Osteoblast (primary cell): ENCODE results near the gene RBM48. TPM values are rescaled to one million over a fixed set of nuclear protein-coding genes. Genes with fewer than 3 reads are reported as not detected.

Experiments
- DNase-seq: peaks from one replicate; pipeline ENCODE4 v3.0.0; 2011; ENCODE audit warnings: low spot score, mixed read lengths; ENCODE audit not compliant: insufficient read length; ENCODE audit errors: missing footprints
- H2AFZ ChIP-seq: 2 replicates; pipeline ENCODE4 v1.6.0; 2011; ENCODE audit warnings: mild to moderate bottlenecking, low read length
- H3K27ac ChIP-seq: 2 replicates; pipeline ENCODE4 v1.5.1; 2011; ENCODE audit warnings: mild to moderate bottlenecking, low read depth, low read length, moderate library complexity
- H3K27me3 ChIP-seq: 2 replicates; pipeline ENCODE4 v1.6.0; 2012; ENCODE audit warnings: mild to moderate bottlenecking, control low read depth, inconsistent platforms, low read length, moderate library complexity; ENCODE audit not compliant: insufficient read depth
- H3K36me3 ChIP-seq: 2 replicates; pipeline ENCODE4 v1.5.1; 2011; ENCODE audit warnings: mild to moderate bottlenecking, low read length, control low read depth, moderate library complexity; ENCODE audit not compliant: insufficient read depth
- H3K4me1 ChIP-seq: 2 replicates; pipeline ENCODE4 v1.5.1; 2011; ENCODE audit warnings: mild to moderate bottlenecking, low read length, control low read depth, moderate library complexity; ENCODE audit not compliant: insufficient read depth
- H3K4me2 ChIP-seq: 2 replicates; pipeline ENCODE4 v1.6.0; 2011; ENCODE audit warnings: mild to moderate bottlenecking, low read length; ENCODE audit not compliant: insufficient read depth
- H3K4me3 ChIP-seq: fragments of 200-600 bp; sonication (generic); 3 replicates; pipeline ENCODE4 v1.5.1; 2012; ENCODE audit warnings: mild to moderate bottlenecking, low read length, inconsistent platforms; ENCODE audit not compliant: insufficient read depth
- H3K79me2 ChIP-seq: 2 replicates; pipeline ENCODE4 v1.6.0; 2012; ENCODE audit warnings: mild to moderate bottlenecking, low read length, control low read depth, inconsistent platforms; ENCODE audit not compliant: insufficient read depth
- H3K9me3 ChIP-seq: 2 replicates; pipeline ENCODE4 v1.5.1; 2011; ENCODE audit warnings: low read depth, low read length, control low read depth
- H4K20me1 ChIP-seq: 2 replicates; pipeline ENCODE4 v1.6.0; 2012; ENCODE audit warnings: mild to moderate bottlenecking, low read length, control low read depth; ENCODE audit not compliant: insufficient read depth
- CTCF ChIP-seq: IDR thresholded peaks from 2 replicates; pipeline ENCODE4 v1.5.1; 2011; ENCODE audit warnings: mild to moderate bottlenecking, low read depth, low read length, moderate library complexity; ENCODE audit errors: extremely low read depth
- total RNA-seq: library from RNA; depleted of rRNA; stranded (reverse); fragments of >200 nt; gene quantifications from 2 replicates; pipeline ENCODE4 v1.2.3, GENCODE V29; 2012

RBM48 gene
- total RNA-seq, 1 donor, result 11.2 TPM

GRCh38 chr7:92498557-92498956 lies 30.0 kb upstream of the RBM48 start:
- TF ChIP-seq CTCF, result no peak
- Histone ChIP-seq H3K27ac (no peak overlapping the region), H4K20me1 (no peaks in the 10 kb centered on the region), H3K79me2 (no peaks in the 10 kb centered on the region), H3K4me1 (peaks cover 7% of the 10 kb centered on the region), H3K9me3 (no peaks in the 10 kb centered on the region), H3K36me3 (peaks cover 28% of the 10 kb centered on the region), H3K27me3 (no peaks in the 10 kb centered on the region), H3K4me2 (no peak overlapping the region), H2AFZ (no peak overlapping the region), H3K4me3 (no peak overlapping the region)
- DNase-seq, result no peak

- no peak overlapping the region for H3K27ac ChIP-seq
- no peak overlapping the region for H3K4me3 ChIP-seq
- TF ChIP-seq CTCF, result no peak
- no peaks in the 10 kb centered on the region for H3K9me3 ChIP-seq
- H3K36me3 ChIP-seq, result peaks cover 26% of the 10 kb centered on the region
- no peaks in the 10 kb centered on the region for H3K27me3 ChIP-seq
- H3K4me1 ChIP-seq, result no peaks in the 10 kb centered on the region
- H3K4me2 ChIP-seq, result no peak overlapping the region
- no peaks in the 10 kb centered on the region for H3K79me2 ChIP-seq
- H2AFZ ChIP-seq, result no peak overlapping the region
- H4K20me1 ChIP-seq, result no peaks in the 10 kb centered on the region
- DNase-seq, result no peak
Measured at GRCh38 chr7:92503767-92504166, 24.8 kb upstream of the RBM48 start.

- no peaks in the 10 kb centered on the region for H4K20me1 ChIP-seq
- no peak overlapping the region for H2AFZ ChIP-seq
- TF ChIP-seq CTCF, result no peak
- H3K36me3 ChIP-seq, result peaks cover 24% of the 10 kb centered on the region
- H3K9me3 ChIP-seq, result no peaks in the 10 kb centered on the region
- H3K4me3 ChIP-seq, result no peak overlapping the region
- no peaks in the 10 kb centered on the region for H3K4me1 ChIP-seq
- no peak for DNase-seq
- H3K4me2 ChIP-seq, result no peak overlapping the region
- no peaks in the 10 kb centered on the region for H3K27me3 ChIP-seq
- no peaks in the 10 kb centered on the region for H3K79me2 ChIP-seq
- H3K27ac ChIP-seq, result no peak overlapping the region
Measured at GRCh38 chr7:92504563-92504962, 24.0 kb upstream of the RBM48 start.

- no peaks in the 10 kb centered on the region for H3K79me2 ChIP-seq
- H4K20me1 ChIP-seq, result no peaks in the 10 kb centered on the region
- no peaks in the 10 kb centered on the region for H3K4me1 ChIP-seq
- no peaks in the 10 kb centered on the region for H3K9me3 ChIP-seq
- H2AFZ ChIP-seq, result no peak overlapping the region
- H3K4me2 ChIP-seq, result no peak overlapping the region
- no peak for DNase-seq
- no peak overlapping the region for H3K27ac ChIP-seq
- TF ChIP-seq CTCF, result no peak
- peaks cover 13% of the 10 kb centered on the region for H3K36me3 ChIP-seq
- no peak overlapping the region for H3K4me3 ChIP-seq
- H3K27me3 ChIP-seq, result no peaks in the 10 kb centered on the region
Measured at GRCh38 chr7:92506363-92506762, 22.2 kb upstream of the RBM48 start.
